HFF-Myc (cell line): ENCODE data around the gene TMEM69.
"Not testable (repeated sequence)": the region's sequence is repeated elsewhere in the genome, so short reads cannot be mapped to it uniquely, and the experiment has no call there.

ENCODE experiments used
- DNase-seq: peaks from one replicate; pipeline ENCODE4 v3.0.0-alpha.2; 2011; ENCODE audit warnings: low read depth; ENCODE audit errors: extremely low read depth
- H3K4me3 ChIP-seq: replicated peaks from 2 replicates; pipeline ENCODE4 v1.5.1; 2011; ENCODE audit warnings: low read depth, mild to moderate bottlenecking, control low read depth, low read length
- CTCF ChIP-seq: IDR thresholded peaks from 2 replicates; pipeline ENCODE4 v1.5.1; 2012; ENCODE audit warnings: mild to moderate bottlenecking, low read depth, low read length, control low read depth; ENCODE audit errors: missing control alignments

The TMEM69 gene

DNA sequence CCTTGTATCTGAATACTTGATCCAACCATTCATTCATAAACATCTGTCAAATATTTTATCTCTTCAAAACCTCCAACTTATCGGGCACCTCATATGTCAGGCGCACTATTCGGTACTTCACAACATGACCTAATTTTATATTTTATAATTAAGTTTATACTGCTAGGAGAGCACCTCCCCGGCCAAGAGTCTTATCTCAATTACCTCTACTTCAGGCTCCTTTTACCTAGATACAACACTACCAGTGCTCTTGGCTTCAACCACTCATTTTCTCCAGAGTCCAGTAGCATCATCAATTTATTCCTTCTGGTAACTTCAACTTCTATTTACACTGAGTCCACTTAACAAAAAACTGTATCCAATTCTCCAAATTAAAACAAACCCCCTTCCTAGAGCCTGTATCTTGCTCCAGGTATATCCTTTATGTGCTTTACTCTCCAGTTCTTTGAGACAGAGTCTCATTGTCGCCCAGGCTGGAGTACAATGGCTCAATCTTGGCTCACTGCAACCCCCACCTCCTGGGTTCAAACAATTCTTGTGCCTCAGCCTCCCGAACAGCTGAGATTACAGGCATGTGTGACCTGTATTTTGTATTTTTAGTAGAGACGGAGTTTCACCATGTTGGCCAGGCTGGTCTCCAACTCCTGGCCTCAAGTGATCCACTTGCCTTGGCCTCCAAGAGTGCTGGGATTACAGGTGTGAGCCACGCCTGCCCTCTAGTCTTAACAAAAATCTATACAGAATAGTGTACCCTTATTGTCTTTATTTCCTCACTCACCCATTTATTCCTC is 20.5 kb upstream of the TMEM69 start:
- DNase-seq, result no peak
- H3K4me3 ChIP-seq, result no peak overlapping the region
- TF ChIP-seq CTCF, result no peak

DNA sequence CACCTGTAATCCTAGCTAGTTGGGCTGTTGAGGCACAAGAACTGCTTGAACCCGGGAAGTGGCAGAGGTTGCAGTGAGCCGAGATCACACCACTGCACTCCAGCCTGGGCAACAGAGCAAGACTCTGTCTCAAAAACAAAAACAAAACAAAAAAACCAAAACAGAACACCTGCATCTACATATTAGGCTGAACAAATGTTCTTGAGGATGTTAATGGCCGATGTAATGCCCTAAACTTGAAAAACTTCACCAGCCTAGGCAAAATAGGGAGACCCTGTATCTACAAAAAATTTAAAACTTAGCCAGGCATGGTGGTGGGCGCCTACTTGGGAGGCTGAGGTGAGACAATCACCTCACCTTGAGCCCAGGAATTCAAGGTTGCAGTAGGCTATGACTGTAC is 19.5 kb upstream of the TMEM69 start:
- no peak overlapping the region for H3K4me3 ChIP-seq
- TF ChIP-seq CTCF, result no peak
- no peak for DNase-seq

DNA sequence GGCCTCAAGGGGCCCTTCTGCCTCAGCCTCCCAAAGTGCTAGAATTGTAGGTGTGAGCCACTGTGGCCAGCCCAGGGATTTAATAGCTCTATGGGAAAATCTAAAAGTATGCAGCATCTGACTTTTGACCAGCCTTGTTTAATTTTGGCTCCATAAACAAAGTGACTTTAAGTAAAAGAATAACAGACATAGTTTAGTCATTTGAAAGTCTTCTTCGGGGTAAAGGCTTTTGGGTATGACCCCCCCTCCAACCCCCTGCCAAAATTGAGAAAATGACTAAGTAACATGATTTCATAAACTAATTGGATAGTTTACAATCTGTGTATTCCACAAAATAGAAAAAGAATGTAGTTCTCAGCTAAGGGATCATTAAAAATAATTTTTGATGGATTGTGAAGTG is 18.6 kb upstream of the TMEM69 start:
- DNase-seq, result no peak
- no peak overlapping the region for H3K4me3 ChIP-seq
- no peak for TF ChIP-seq CTCF

DNA sequence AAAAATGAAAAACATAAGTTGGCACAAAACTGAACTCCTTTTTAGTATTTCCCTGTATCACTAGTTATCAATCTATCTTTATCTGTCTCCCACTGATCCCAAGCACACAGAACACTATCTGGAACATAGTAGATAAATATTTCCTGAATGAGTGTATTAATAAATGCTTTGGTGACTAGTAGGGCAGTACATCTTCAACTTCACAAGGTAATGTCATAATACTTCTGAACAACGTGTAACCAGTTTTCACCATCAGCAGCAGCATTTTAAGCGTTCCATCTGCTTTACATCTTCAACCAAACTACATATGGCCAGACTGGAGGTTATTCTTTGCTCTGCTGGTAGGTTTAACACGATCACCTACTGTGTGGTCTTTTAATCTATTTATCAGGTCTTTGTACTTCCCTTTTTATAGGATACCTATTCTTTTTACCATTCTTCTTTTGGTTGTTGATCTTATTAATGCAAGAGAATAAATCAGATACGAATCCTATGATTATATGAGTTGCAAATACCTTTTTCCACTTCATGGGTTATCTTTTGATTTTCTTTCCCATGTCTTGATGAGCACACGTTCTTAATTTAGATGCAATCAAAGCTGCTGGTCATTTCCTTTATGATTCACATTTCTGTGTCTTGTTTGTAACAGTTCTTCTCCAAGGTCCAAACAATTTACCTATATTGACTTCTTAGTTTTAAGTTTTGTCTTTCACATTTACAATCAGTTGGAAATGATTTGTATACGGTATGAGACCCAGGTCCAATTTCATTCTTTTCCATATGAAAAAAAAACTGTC is 17.9 kb upstream of the TMEM69 start:
- no peak overlapping the region for H3K4me3 ChIP-seq
- no peak for DNase-seq
- no peak for TF ChIP-seq CTCF

DNA sequence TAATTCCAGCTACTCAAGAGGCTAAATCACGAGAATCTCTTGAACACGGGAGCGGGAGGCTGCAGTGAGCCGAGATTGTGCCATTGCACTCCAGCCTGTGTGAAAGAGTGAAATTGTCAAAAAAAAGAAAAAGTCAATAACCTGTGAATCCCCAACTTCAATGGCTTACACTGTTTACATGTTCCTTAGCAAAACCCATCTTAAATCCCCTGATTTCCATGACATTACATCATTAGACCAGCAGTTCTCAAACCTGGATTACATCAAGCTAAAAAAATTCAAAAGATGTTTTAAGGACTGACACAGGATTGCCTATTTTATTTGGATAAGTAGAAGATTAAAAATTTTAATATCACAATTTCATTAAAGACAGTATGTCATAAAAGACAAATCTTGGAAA is 14.0 kb upstream of the TMEM69 start:
- no peak for TF ChIP-seq CTCF
- no peak overlapping the region for H3K4me3 ChIP-seq
- no peak for DNase-seq

GRCh38 chr1:45674478-45674877 is 13.5 kb upstream of the TMEM69 start:
- no peak for TF ChIP-seq CTCF
- H3K4me3 ChIP-seq, result no peak overlapping the region
- no peak for DNase-seq

DNA sequence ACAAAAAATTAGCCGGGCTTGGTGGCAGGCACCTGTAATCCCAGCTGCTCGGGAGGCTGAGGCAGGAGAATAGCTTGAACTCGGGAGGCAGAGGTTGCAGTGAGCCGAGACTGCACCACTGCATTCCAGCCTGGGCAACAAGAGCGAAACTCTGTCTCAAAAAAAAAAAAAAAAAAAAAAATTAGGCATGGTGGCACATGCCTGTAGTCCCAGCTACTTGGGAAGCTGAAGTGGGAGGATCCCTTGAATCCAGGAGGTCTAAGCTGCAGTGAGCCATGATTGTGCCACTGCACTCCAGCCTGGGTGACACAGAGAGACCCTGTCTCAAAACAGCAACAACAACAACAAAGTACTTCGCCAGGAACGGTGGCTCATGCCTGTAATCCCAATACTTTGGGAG is 11.4 kb upstream of the TMEM69 start:
- H3K4me3 ChIP-seq, DNase-seq: not testable (repeated sequence)
